NCI-H774 (cell line): ENCODE data around the gene WRNIP1.
"Not testable (repeated sequence)": the region's sequence is repeated elsewhere in the genome, so short reads cannot be mapped to it uniquely, and the experiment has no call there.

Experiments
- DNase-seq: peaks from one replicate; lab custom pipeline; 2025; lab: John Stamatoyannopoulos, UW

Gene WRNIP1

GRCh38 chr6:2784930-2785329, 19.7 kb downstream of the WRNIP1 start:
- DNase-seq = no peak

- no peak for DNase-seq
Observed at GRCh38 chr6:2786269-2786668, 21.1 kb downstream of the WRNIP1 start.

- peak; percentile 10 for DNase-seq
Observed at GRCh38 chr6:2790588-2791449, 25.6 kb downstream of the WRNIP1 start.

GRCh38 chr6:2791450-2791974, 26.3 kb downstream of the WRNIP1 start:
- no peak for DNase-seq

GRCh38 chr6:2792330-2793110, 27.3 kb downstream of the WRNIP1 start:
- no peak for DNase-seq

GRCh38 chr6:2793534-2794151, 28.4 kb downstream of the WRNIP1 start:
- no peak for DNase-seq

GRCh38 chr6:2794171-2794730, 29.1 kb downstream of the WRNIP1 start:
- DNase-seq = no peak

- no peak for DNase-seq
Observed at GRCh38 chr6:2795162-2795561, 30.0 kb downstream of the WRNIP1 start.

GRCh38 chr6:2795956-2796355, 30.8 kb downstream of the WRNIP1 start:
- DNase-seq = no peak

GRCh38 chr6:2796861-2797260, 31.7 kb downstream of the WRNIP1 start:
- DNase-seq = no peak

- DNase-seq = no peak
Observed at GRCh38 chr6:2797564-2798031, 32.4 kb downstream of the WRNIP1 start.

- DNase-seq = no peak
Observed at GRCh38 chr6:2798586-2799134, 33.5 kb downstream of the WRNIP1 start.

GRCh38 chr6:2799936-2800527, 34.8 kb downstream of the WRNIP1 start:
- no peak for DNase-seq

- DNase-seq = no peak
Observed at GRCh38 chr6:2800552-2801316, 35.5 kb downstream of the WRNIP1 start.

GRCh38 chr6:2801687-2802086, 36.5 kb downstream of the WRNIP1 start:
- not testable (repeated sequence) for DNase-seq

GRCh38 chr6:2802521-2803060, 37.4 kb downstream of the WRNIP1 start:
- DNase-seq = no peak

GRCh38 chr6:2803731-2804429, 38.7 kb downstream of the WRNIP1 start:
- DNase-seq = no peak

GRCh38 chr6:2804516-2804915, 39.3 kb downstream of the WRNIP1 start:
- no peak for DNase-seq

- DNase-seq = no peak
Observed at GRCh38 chr6:2805031-2805430, 39.8 kb downstream of the WRNIP1 start.

- DNase-seq = no peak
Observed at GRCh38 chr6:2806644-2807043, 41.5 kb downstream of the WRNIP1 start.
